Activated CD4-positive, CD25-positive, alpha-beta regulatory T cell treated with anti-CD3 and anti-CD28 coated beads, Interleukin-2, amount 50 U/mL, for 16 hours (primary cell): ENCODE results near the gene NDUFC2.
"Not testable (repeated sequence)": the region's sequence is repeated elsewhere in the genome, so short reads cannot be mapped to it uniquely, and the experiment has no call there.

Experiments
- DNase-seq: peaks from one replicate; pipeline ENCODE4 v3.0.0-alpha.2; 2020; ENCODE audit warnings: low read depth, low spot score

The NDUFC2 gene

GRCh38 chr11:78054971-78055370 lies 24.7 kb downstream of the NDUFC2 start:
- DNase-seq, result no peak

GRCh38 chr11:78050964-78051831 lies 28.5 kb downstream of the NDUFC2 start:
- no peak for DNase-seq

GRCh38 chr11:78049348-78049747 lies 30.3 kb downstream of the NDUFC2 start:
- DNase-seq, result no peak

GRCh38 chr11:78048561-78048960 lies 31.1 kb downstream of the NDUFC2 start:
- DNase-seq, result no peak

GRCh38 chr11:78046486-78046854 lies 33.2 kb downstream of the NDUFC2 start:
- no peak for DNase-seq

GRCh38 chr11:78045851-78046485 lies 33.7 kb downstream of the NDUFC2 start:
- peak; percentile 55 for DNase-seq

GRCh38 chr11:78044706-78045105 lies 35.0 kb downstream of the NDUFC2 start:
- DNase-seq, result no peak

- no peak for DNase-seq
Observed at GRCh38 chr11:78041843-78042440, 37.7 kb downstream of the NDUFC2 start.

GRCh38 chr11:78041380-78041719 lies 38.3 kb downstream of the NDUFC2 start:
- DNase-seq, result not testable (repeated sequence)

- DNase-seq, result no peak
Observed at GRCh38 chr11:78040691-78041379, 38.8 kb downstream of the NDUFC2 start.

- no peak for DNase-seq
Observed at GRCh38 chr11:78039919-78040671, 39.6 kb downstream of the NDUFC2 start.

GRCh38 chr11:78039391-78039918 lies 40.2 kb downstream of the NDUFC2 start:
- no peak for DNase-seq

GRCh38 chr11:78038697-78039313 lies 40.9 kb downstream of the NDUFC2 start:
- no peak for DNase-seq

GRCh38 chr11:78037825-78038620 lies 41.6 kb downstream of the NDUFC2 start:
- DNase-seq, result no peak

GRCh38 chr11:78037056-78037455 lies 42.6 kb downstream of the NDUFC2 start:
- no peak for DNase-seq

- no peak for DNase-seq
Observed at GRCh38 chr11:78036313-78036712, 43.3 kb downstream of the NDUFC2 start.

GRCh38 chr11:78034623-78035022 lies 45.0 kb downstream of the NDUFC2 start:
- DNase-seq, result no peak

- DNase-seq, result no peak
Observed at GRCh38 chr11:78033040-78033439, 46.6 kb downstream of the NDUFC2 start.

- no peak for DNase-seq
Observed at GRCh38 chr11:78032090-78032489, 47.6 kb downstream of the NDUFC2 start.

GRCh38 chr11:78031629-78032028 lies 48.0 kb downstream of the NDUFC2 start:
- no peak for DNase-seq
